Ramos (cell line): ENCODE data around the gene CMTR2.
"Not testable (repeated sequence)": the region's sequence is repeated elsewhere in the genome, so short reads cannot be mapped to it uniquely, and the experiment has no call there.

Experiments used
- in situ Hi-C: fragments of 300-500 bp; cut with MboI; formaldehyde crosslinking; loops from one replicate; pipeline ENCODE4 v1.14.3; 2022; ENCODE audit warnings: low sequenced_read_pairs; ENCODE audit not compliant: unreplicated experiment

Gene CMTR2, protein sequence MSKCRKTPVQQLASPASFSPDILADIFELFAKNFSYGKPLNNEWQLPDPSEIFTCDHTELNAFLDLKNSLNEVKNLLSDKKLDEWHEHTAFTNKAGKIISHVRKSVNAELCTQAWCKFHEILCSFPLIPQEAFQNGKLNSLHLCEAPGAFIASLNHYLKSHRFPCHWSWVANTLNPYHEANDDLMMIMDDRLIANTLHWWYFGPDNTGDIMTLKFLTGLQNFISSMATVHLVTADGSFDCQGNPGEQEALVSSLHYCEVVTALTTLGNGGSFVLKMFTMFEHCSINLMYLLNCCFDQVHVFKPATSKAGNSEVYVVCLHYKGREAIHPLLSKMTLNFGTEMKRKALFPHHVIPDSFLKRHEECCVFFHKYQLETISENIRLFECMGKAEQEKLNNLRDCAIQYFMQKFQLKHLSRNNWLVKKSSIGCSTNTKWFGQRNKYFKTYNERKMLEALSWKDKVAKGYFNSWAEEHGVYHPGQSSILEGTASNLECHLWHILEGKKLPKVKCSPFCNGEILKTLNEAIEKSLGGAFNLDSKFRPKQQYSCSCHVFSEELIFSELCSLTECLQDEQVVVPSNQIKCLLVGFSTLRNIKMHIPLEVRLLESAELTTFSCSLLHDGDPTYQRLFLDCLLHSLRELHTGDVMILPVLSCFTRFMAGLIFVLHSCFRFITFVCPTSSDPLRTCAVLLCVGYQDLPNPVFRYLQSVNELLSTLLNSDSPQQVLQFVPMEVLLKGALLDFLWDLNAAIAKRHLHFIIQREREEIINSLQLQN

GRCh38 chr16:71288890-71289731 is at the start of gene CMTR2:
Gene CMTR2 (minus strand): TSS chr16:71289402. CDS start chr16:71285920, 3,482 bp downstream.
- in situ Hi-C loops, result no loop called here

- in situ Hi-C loops, result no loop called here
These were observed 49.4 kb upstream of the CMTR2 start for GRCh38 chr16:71338632-71339031.

GRCh38 chr16:71338193-71338592 is 49.0 kb upstream of the CMTR2 start:
- in situ Hi-C loops, result no loop called here

GRCh38 chr16:71337631-71338030 is 48.4 kb upstream of the CMTR2 start:
- in situ Hi-C loops, result no loop called here

DNA sequence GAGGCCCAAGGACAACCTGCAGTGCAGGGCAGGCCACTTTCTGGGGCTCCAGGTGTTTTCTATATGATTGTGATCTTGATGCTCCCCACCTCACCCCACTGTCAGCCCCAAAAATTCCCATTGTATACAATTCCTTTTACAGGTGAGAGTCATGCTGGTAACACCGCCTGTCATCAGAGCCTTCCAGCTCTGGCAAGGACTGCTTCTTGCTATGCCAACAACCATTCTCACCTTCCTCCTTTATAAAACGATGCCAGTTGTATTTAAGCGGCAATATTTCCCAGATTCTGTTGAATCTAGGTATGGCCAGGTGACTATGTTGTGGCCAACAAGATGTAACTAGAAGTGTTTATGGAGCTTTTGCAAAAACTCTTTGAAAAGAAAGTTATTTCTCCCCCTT is 38.9 kb upstream of the CMTR2 start:
- in situ Hi-C loops, result no loop called here

GRCh38 chr16:71327720-71328119 is 38.5 kb upstream of the CMTR2 start:
- in situ Hi-C loops, result no loop called here

GRCh38 chr16:71319999-71320398 is 30.8 kb upstream of the CMTR2 start:
- in situ Hi-C loops, result no loop called here

DNA sequence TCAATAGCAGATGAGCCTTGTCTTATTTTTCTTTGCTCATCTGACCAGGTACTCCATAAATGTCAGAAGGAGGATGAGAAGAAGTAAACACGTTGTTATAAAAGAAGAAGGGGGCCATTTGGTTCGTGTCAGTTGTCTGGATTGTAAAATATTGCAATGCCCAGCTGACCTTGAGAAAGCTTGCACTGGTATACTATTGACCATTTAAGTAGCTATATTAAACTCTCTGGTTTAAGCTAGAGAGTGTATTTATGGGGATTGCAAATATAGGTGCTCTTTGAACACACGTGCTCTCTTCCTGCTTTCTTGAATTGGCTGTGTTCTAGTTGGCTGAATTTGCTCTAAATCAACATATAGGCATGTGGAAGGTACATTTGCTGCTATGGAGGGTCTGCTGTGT is 26.1 kb upstream of the CMTR2 start:
- in situ Hi-C loops, result no loop called here

DNA sequence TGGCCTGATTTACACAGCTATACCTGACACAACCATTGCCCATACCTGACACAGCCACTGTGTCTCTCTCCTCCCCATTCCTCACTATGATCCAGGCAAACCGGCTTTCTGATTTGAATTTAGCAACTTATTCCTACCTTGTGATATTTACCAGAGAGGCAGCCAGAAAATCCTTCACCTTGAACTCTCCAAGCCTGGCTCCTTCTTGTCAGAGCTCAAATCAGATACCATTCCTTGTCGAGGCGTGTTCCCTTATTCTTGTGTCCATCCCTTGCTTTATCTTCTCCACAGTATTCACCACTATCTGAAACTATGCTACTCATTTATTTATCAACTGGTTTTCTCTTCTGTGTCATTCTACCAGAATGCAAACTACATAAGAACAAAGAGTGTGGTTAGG is 24.4 kb upstream of the CMTR2 start:
- in situ Hi-C loops, result not testable (repeated sequence)

- in situ Hi-C loops, result no loop called here
These were observed 22.5 kb upstream of the CMTR2 start for GRCh38 chr16:71311553-71312158.

- in situ Hi-C loops, result no loop called here
These were observed 14.7 kb upstream of the CMTR2 start for GRCh38 chr16:71303938-71304337.

DNA sequence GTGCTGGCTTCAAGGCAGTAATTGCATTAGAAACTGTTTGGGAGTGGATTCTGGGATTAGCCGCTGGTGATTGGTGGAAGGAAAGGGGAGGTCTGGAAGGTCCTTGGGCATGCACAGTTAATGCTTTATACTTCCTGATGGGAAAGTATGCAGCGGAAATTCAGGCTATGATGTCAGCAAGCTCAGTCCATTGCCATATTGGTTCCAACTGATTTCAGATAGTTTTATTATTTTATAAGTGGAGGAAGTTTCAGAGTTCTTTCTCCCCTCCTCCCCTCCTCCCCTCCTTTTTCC is 8.1 kb upstream of the CMTR2 start:
- in situ Hi-C loops, result no loop called here

GRCh38 chr16:71296584-71297340 is 7.6 kb upstream of the CMTR2 start:
- in situ Hi-C loops, result no loop called here

DNA sequence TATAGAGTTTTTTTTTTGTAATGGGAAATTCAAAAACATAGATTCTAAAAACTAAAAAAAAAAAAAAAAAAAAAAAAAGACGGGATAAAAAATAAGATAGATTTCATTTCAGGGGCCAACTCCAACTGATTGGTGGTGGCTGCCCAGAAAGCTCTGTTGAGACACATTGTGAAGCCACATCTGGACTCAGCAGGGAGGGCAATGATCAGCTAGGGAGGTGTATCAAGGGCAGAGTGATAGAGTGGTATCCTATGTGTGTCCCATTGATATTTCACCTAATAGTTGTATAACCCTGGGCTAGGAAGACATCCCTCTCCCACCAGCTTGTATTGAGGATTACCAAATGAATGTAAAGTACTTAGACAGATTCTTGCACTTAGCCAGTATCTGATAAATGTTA is 6.7 kb upstream of the CMTR2 start:
- in situ Hi-C loops, result no loop called here

DNA sequence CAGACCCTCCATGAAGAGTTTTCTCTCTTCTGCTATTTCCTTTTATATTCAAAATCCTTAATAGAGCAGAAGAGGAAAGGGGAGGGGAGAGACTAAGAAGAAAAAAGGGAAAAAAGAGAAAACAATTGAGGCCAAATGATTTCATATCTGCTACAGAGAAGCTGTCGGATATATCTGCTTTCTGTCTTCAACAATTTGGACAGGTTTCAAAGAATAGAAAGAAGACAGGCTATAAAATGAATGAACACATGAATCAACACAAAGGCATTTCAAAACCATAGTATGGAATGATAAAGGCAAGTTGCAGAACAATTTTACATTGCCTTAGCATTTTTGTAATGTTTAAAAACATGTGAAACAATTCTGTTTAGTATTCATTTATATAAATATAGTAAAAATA is 4.7 kb upstream of the CMTR2 start:
- in situ Hi-C loops, result no loop called here

- in situ Hi-C loops, result not testable (repeated sequence)
These were observed 2.9 kb upstream of the CMTR2 start for GRCh38 chr16:71292095-71292494.

GRCh38 chr16:71289732-71290062 is 495 bp upstream of the CMTR2 start:
- in situ Hi-C loops, result no loop called here

DNA sequence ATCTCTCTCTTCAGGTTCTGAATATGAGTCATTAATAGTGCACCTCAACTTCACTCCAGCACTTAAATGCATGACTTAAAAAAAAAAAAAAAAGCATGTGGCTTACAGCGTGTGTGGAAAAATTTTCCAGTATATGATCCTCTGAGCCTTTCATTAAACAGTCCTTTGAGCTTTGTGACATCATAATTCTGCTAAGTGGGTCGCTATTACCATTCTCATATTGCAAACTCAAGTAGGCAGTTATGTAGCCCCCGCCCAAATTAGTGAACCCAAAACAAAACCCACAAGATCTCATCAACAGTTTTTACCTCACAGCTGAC is 672 bp downstream of the CMTR2 start:
- in situ Hi-C loops, result no loop called here

GRCh38 chr16:71287911-71288310 is 1.3 kb downstream of the CMTR2 start:
- in situ Hi-C loops, result no loop called here

GRCh38 chr16:71287454-71287853 is 1.7 kb downstream of the CMTR2 start:
- in situ Hi-C loops, result no loop called here
